Thoracic aorta (tissue), 2 donors: ENCODE measurements around the gene SPATS2L. TPM values are rescaled to one million over a fixed set of nuclear protein-coding genes. Genes with fewer than 3 reads are reported as not detected.
A peak's percentile ranks its signal among the peaks of the same experiment; 100 is the strongest.

Experiments
- ATAC-seq: fragments of 150-250 bp; one replicate; pipeline ENCODE4 v1.8.0; 2017; ENCODE audit warnings: low read depth; ENCODE audit not compliant: insufficient number of reproducible peaks, low FRiP score
- DNase-seq: peaks from one replicate; pipeline ENCODE4 v3.0.0-alpha.2; 2020; ENCODE audit warnings: low spot score
- H3K27ac ChIP-seq, 2 donors: fragments of 200-600 bp; sonication (generic); 1 replicate in 1 of 2; 2 replicates in 1 of 2; pipeline ENCODE4 v1.5.1; 2016; ENCODE audit warnings: mild to moderate bottlenecking in 2 of 2, moderate library complexity in 2 of 2
- H3K27me3 ChIP-seq: fragments of 200-600 bp; sonication (generic); replicated peaks from 2 replicates; pipeline ENCODE4 v1.6.0; 2016; ENCODE audit warnings: mild to moderate bottlenecking; ENCODE audit not compliant: insufficient read depth
- H3K36me3 ChIP-seq: fragments of 200-600 bp; sonication (generic); one replicate; pipeline ENCODE4 v1.5.1; 2016
- H3K4me1 ChIP-seq, 2 donors: fragments of 200-600 bp; sonication (generic); 1 replicate in 1 of 2; 2 replicates in 1 of 2; pipeline versions ENCODE4 v1.5.1 to v1.6.0; 2016; ENCODE audit warnings: low read depth in 2 of 2, mild to moderate bottlenecking in 1 of 2; ENCODE audit not compliant: control insufficient read depth in 1 of 2
- H3K4me3 ChIP-seq: fragments of 200-600 bp; sonication (generic); 2 replicates; pipeline ENCODE4 v1.5.1; 2016; ENCODE audit warnings: mild to moderate bottlenecking
- H3K9me3 ChIP-seq: fragments of 200-600 bp; sonication (generic); 2 replicates; pipeline ENCODE4 v1.5.1; 2016
- total RNA-seq, 2 donors: library from RNA; depleted of rRNA; stranded (reverse); fragments of >200 nt; gene quantifications; one replicate each; pipeline versions ENCODE4 v1.1.0 to v1.2.3, GENCODE V29; 2016
- TF ChIP-seq, protein P1 (sequence below): fragments of 200-600 bp; sonication (generic); IDR thresholded peaks from one replicate; pipeline ENCODE4 v1.5.1; 2019; ENCODE audit warnings: antibody characterized with exemption

SPATS2L gene
- total RNA-seq, 2 donors from 2014 or later, result 47.7 to 90.3 TPM

DNA sequence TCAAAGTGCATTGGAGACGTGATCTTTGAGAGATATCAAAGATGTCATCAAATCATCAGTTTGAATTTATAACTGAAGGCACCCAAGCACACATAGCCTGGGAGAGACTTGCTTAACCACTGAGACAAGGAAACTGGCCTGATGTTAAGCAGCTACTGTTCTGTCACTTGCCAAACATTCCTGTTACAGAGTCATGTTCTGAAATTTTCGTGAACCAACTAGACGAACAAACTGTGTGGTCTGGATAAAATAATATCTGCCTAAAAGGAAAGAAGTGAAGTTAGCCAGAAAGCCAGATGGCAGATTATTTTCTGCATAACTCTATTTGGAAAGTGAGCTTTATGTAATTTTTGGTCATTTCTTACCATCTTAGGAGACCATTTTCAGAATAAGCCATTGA lies 51.4 kb downstream of the SPATS2L start:
- DNase-seq (no peak), ATAC-seq (no peak)
- peaks cover 0 to 43% of the 10 kb centered on the region in 2 donors for H3K4me1 ChIP-seq
- H3K36me3 ChIP-seq, result no peaks in the 10 kb centered on the region
- TF ChIP-seq, protein P1, sequence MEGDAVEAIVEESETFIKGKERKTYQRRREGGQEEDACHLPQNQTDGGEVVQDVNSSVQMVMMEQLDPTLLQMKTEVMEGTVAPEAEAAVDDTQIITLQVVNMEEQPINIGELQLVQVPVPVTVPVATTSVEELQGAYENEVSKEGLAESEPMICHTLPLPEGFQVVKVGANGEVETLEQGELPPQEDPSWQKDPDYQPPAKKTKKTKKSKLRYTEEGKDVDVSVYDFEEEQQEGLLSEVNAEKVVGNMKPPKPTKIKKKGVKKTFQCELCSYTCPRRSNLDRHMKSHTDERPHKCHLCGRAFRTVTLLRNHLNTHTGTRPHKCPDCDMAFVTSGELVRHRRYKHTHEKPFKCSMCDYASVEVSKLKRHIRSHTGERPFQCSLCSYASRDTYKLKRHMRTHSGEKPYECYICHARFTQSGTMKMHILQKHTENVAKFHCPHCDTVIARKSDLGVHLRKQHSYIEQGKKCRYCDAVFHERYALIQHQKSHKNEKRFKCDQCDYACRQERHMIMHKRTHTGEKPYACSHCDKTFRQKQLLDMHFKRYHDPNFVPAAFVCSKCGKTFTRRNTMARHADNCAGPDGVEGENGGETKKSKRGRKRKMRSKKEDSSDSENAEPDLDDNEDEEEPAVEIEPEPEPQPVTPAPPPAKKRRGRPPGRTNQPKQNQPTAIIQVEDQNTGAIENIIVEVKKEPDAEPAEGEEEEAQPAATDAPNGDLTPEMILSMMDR, result no peak
- H3K27me3 ChIP-seq, result no peaks in the 10 kb centered on the region
- peak overlapping the region; percentile 36 to 53 for H3K27ac ChIP-seq
- H3K9me3 ChIP-seq, result no peaks in the 10 kb centered on the region
- H3K4me3 ChIP-seq, result no peak overlapping the region

DNA sequence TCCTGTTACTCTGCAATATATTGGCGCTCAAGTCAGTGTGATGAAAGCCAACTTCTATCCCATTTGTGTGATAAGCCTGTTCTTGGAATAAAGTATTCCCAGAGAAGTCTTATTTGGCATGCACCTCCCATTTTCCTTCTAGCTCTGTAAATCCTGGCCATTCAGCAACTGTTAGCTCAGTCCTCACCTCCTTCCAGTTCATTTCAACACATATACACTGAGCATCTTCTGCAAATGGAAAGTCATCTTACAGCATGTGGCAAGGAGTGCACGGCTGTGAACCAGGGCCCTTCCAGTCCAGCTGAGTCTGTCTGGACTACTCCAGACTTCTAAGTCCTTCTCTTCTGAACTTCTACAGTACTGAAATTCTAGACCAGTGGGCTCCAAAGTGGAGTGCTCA lies 53.1 kb downstream of the SPATS2L start:
- peaks cover 0 to 32% of the 10 kb centered on the region in 2 donors for H3K4me1 ChIP-seq

DNA sequence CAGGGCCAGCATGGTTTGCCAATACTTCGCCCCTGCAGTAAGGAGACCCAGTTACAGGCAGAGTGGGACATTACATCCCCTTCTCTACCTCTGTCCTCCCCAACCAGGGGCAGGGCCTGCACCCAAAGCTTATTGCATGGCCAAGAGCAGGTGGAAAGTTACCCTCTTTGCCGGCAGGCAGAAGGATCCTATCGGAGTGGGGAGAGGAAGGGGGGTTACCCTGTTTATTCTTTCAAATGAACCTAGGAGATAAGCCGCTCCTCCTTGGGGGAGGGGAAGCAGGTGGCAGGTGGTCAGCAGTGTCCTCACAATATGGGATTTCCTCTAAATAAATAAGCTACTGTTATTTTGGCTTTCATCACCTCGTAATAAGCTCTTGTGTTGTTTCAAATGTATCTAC lies 53.9 kb downstream of the SPATS2L start:
- no peak overlapping the region for H3K4me3 ChIP-seq
- no peak overlapping the region for H3K27ac ChIP-seq
- no peak for ATAC-seq
- TF ChIP-seq, protein P1, result no peak
- H3K27me3 ChIP-seq, result no peaks in the 10 kb centered on the region
- no peak for DNase-seq
- no peaks in the 10 kb centered on the region for H3K9me3 ChIP-seq
- H3K4me1 ChIP-seq, result peaks cover 0 to 32% of the 10 kb centered on the region in 2 donors
- H3K36me3 ChIP-seq, result no peaks in the 10 kb centered on the region

More for the DNA sequence above, 53.1 kb downstream of the SPATS2L start:
- Histone ChIP-seq H3K36me3 (no peaks in the 10 kb centered on the region), H3K9me3 (no peaks in the 10 kb centered on the region), H3K27me3 (no peaks in the 10 kb centered on the region), H3K27ac (no peak overlapping the region), H3K4me3 (no peak overlapping the region)
- TF ChIP-seq, protein P1, result no peak
- ATAC-seq (no peak), DNase-seq (no peak)

DNA sequence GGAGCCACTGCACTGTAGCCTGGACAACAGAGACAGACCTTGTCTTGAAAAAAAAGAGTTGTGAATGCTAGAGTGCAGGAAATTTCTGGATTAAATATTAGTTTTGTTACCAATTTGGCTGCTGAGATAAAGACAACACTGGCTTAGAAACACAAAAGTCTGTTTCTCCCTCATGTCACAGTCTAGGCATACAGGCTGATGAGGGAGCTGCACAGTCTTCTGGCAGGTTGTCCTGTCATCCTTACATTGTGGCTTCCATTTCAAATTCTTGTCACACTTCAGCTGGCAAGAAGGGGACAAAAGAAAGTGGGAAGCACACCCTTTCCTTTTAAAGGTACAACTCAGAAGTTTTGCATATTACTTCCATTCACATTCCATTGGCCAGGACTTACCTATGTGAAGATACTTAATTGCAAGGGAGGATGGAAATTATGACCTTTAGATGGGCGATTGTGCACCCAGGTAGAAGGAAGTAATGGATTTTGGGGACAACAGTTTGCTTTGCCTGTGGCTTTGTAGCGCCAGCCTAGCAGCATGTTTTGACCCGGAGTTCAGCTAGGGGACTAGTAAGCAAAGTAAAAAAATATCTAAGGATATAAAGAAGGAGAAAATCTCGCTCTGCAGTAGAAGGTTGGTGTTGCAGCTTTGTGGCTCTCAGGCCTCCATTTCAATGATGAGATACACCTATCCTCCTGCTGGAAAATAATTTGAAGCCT lies 55.9 kb downstream of the SPATS2L start:
- TF ChIP-seq, protein P1, result no peak
- Histone ChIP-seq H3K27ac (no peak overlapping the region), H3K27me3 (no peaks in the 10 kb centered on the region), H3K4me1 (peaks cover 0 to 26% of the 10 kb centered on the region in 2 donors), H3K36me3 (no peaks in the 10 kb centered on the region), H3K9me3 (no peaks in the 10 kb centered on the region), H3K4me3 (no peak overlapping the region)
- ATAC-seq (no peak), DNase-seq (no peak)

DNA sequence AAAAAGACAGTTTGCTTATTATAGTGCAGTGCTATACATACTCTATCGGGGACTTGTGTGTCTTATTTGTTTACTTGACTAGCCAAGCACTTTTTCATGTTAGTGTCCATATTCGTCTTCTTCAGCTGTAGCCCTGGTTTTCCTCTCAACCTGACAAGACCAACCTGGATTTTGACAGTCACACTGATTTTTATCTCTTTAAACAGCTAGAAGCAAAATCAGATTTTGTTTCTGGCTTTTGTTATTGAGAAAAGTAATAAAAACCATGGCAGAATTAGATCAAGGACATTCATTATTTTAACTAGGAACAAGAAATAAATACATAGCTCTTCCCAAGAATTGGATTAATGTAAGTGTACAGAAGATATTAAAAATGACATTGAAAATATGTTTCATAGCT lies 56.8 kb downstream of the SPATS2L start:
- peaks cover 0 to 16% of the 10 kb centered on the region in 2 donors for H3K4me1 ChIP-seq
- TF ChIP-seq, protein P1, result no peak
- no peak for ATAC-seq
- H3K36me3 ChIP-seq, result no peaks in the 10 kb centered on the region
- no peak overlapping the region for H3K27ac ChIP-seq
- no peak overlapping the region for H3K4me3 ChIP-seq
- no peaks in the 10 kb centered on the region for H3K9me3 ChIP-seq
- no peaks in the 10 kb centered on the region for H3K27me3 ChIP-seq
- no peak for DNase-seq
